GM19438 (cell line): Measurements from ENCODE around the gene LMOD2.
A peak's percentile ranks its signal among the peaks of the same experiment; 100 is the strongest.
"Not testable (repeated sequence)": the region's sequence is repeated elsewhere in the genome, so short reads cannot be mapped to it uniquely, and the experiment has no call there.

Experiments
- ATAC-seq: cut with Tn5 transposase; IDR thresholded peaks from one replicate; pipeline ENCODE4 v1.9.1; 2021; ENCODE audit warnings: low read depth; ENCODE audit not compliant: unreplicated experiment

The LMOD2 gene

GRCh38 chr7:123655614-123656013 is at the start of gene LMOD2:
Gene LMOD2, plus strand, starts transcription at chr7:123655866. Its CDS starts 98 bp downstream, at chr7:123655964.
- no peak for ATAC-seq

DNA sequence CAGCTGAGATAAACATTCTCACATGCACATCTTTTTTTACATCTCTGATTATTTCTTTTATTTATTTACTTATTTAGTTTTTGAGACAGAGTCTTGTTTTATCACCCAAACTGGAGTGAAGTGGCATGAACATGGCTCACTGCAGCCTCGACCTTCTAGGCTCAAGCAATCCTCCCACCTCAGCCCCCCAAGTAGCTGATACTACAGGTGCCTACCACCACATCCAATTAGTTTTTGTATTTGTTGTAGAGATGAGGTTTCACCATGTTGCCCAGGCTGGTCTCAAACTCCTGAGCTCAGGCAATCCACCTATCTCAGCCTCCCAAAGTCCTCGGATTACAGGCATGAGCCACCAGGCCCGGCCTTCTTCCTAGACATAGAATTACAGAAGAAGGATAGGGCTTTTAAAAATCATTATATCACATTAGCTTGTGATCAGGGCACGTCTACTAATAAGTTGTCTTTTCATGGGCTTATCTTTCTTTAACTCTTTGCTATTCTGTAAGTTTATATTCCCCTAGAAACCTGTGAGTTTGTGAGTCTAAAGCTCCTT is 48.2 kb upstream of the LMOD2 start:
- no peak for ATAC-seq

- no peak for ATAC-seq
These were observed 46.4 kb upstream of the LMOD2 start for GRCh38 chr7:123608991-123609882.

DNA sequence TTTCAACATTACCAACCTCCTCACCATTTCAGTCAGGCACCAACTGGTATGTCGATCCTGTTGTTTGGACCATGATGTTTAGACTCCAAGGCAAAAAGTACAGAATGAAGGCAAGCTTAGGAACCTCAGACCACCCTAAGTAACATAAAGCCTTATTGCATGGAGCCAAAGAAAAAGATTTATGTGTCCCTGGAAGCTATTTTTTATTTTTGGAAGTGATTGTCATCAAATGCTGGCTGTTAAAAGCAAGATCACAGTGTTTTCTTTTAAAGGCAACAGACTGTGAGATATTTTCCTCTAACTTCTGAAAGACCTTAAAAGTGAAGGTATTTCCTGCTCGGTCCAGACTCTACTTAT is 45.8 kb upstream of the LMOD2 start:
- no peak for ATAC-seq

- ATAC-seq: no peak
These were observed 43.6 kb upstream of the LMOD2 start for GRCh38 chr7:123612024-123612423.

- ATAC-seq: no peak
These were observed 40.3 kb upstream of the LMOD2 start for GRCh38 chr7:123615344-123615743.

- ATAC-seq: no peak
These were observed 39.4 kb upstream of the LMOD2 start for GRCh38 chr7:123616223-123616622.

GRCh38 chr7:123621707-123622106 is 34.0 kb upstream of the LMOD2 start:
- no peak for ATAC-seq

GRCh38 chr7:123622660-123623386 is 32.8 kb upstream of the LMOD2 start:
- ATAC-seq: no peak

DNA sequence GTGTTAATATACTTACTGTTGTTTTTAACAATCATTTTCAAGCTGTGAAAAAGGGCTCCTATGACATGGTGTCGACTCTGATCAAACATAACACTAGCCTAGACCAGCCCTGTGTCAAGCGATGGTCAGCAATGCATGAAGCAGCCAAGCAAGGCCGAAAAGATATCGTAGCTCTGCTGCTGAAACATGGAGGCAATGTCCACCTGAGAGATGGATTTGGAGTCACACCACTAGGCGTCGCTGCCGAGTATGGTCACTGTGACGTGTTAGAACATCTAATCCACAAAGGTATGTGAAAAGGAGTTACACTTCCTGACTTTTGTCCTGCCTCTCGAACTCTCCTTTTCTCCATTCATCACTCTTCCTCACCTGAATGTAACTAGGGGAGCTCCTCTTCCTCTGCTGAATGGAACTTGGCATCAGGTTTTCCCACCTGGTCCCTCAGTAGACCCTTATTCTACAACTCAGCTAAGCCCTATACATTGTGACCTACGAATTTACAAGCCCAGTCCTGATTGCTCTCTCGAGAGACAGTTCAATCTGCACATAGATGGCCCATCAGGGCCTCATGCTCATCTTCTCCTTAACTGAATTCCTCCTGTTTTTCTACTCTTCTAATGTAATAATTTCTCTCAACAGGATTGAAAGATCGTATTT is 31.0 kb upstream of the LMOD2 start:
- peak; percentile 73 for ATAC-seq

GRCh38 chr7:123625254-123625653 is 30.4 kb upstream of the LMOD2 start:
- ATAC-seq: no peak

GRCh38 chr7:123627851-123628250 is 27.8 kb upstream of the LMOD2 start:
- no peak for ATAC-seq

DNA sequence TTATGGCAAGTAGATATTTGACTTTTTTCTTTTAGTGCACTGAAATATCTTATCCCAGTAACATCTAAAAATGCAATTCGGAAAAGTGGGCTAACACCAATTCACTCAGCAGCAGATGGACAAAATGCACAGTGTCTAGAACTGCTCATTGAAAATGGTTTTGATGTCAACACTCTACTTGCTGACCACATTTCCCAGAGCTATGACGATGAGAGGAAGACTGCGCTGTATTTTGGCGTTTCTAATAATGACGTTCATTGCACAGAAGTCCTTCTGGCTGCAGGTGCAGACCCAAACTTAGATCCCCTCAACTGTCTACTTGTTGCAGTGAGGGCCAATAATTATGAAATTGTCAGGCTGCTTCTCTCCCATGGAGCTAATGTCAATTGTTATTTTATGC is 26.8 kb upstream of the LMOD2 start:
- no peak for ATAC-seq

GRCh38 chr7:123629281-123629680 is 26.4 kb upstream of the LMOD2 start:
- ATAC-seq: no peak

- ATAC-seq: no peak
These were observed 22.9 kb upstream of the LMOD2 start for GRCh38 chr7:123632808-123633207.

GRCh38 chr7:123633553-123633952 is 22.1 kb upstream of the LMOD2 start:
- no peak for ATAC-seq

DNA sequence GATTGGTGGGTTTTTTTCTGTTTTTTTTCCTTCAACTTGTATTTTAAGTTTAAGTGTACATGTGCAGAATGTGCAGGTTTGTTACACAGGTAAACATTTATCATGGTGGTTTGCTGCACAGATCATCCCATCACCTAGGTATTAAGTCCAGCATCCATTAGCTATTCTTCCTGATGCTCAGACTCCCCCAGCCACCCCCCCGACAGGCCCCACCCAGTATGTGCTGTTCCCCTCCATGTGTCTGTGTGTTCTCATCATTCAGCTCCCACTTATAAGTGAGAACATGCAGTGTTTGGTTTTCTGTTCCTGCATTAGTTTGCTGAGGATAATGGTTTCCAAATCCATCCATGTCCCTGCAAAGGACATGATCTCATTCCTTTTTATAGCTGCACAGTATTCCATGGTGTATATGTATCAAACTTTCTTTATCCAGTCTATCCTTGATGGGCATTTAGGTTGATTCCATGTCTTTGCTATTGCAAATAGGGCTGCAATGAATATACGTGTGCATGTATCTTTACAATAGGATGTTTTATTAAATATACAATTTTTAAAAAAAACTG is 21.6 kb upstream of the LMOD2 start:
- not testable (repeated sequence) for ATAC-seq

GRCh38 chr7:123635551-123636359 is 19.9 kb upstream of the LMOD2 start:
- no peak for ATAC-seq

- no peak for ATAC-seq
These were observed 18.5 kb upstream of the LMOD2 start for GRCh38 chr7:123637203-123637602.

GRCh38 chr7:123637878-123638277 is 17.8 kb upstream of the LMOD2 start:
- ATAC-seq: no peak
